GM12874 (cell line): ENCODE measurements around the gene PPP1R7.

Experiments
- CTCF ChIP-seq: IDR thresholded peaks from 2 replicates; pipeline ENCODE4 v1.5.1; 2011; ENCODE audit warnings: low read depth, mild to moderate bottlenecking, control low read depth, low read length, moderate library complexity; ENCODE audit not compliant: insufficient read depth

PPP1R7 gene

GRCh38 chr2:241123816-241124536 lies 26.3 kb upstream of the PPP1R7 start:
- no peak for TF ChIP-seq CTCF

GRCh38 chr2:241125626-241126025 lies 24.6 kb upstream of the PPP1R7 start:
- no peak for TF ChIP-seq CTCF

- TF ChIP-seq CTCF = no peak
Observed at GRCh38 chr2:241126201-241126611, 24.1 kb upstream of the PPP1R7 start.

- TF ChIP-seq CTCF = no peak
Observed at GRCh38 chr2:241126771-241127202, 23.5 kb upstream of the PPP1R7 start.

- TF ChIP-seq CTCF = no peak
Observed at GRCh38 chr2:241128266-241128665, 22.0 kb upstream of the PPP1R7 start.

GRCh38 chr2:241129086-241129871 lies 21.0 kb upstream of the PPP1R7 start:
- no peak for TF ChIP-seq CTCF

GRCh38 chr2:241130316-241130715 lies 20.0 kb upstream of the PPP1R7 start:
- no peak for TF ChIP-seq CTCF
